ENCODE results near the gene ZNF638. TPM values are rescaled to one million over a fixed set of nuclear protein-coding genes. Genes with fewer than 3 reads are reported as not detected.
A peak's percentile ranks its signal among the peaks of the same experiment; 100 is the strongest.

ZNF638 gene
- total RNA-seq, 1 experiment from 2014 or later: 109 TPM

- CTCF ChIA-PET: interaction anchor here (1.1 to 10.8 kb wide), 2 partner anchors 12 to 41 kb away, joined by 3 to 108 read pairs; partner anchors contain the start of gene DYSF
Observed at GRCh38 chr2:71465356-71465755, 133.8 kb downstream of the ZNF638 start.

More at GRCh38 chr2:71465356-71465755, 133.8 kb downstream of the ZNF638 start:
- no peaks in the 10 kb centered on the region for H3K36me3 Mint-ChIP-seq
- H3K27me3 Mint-ChIP-seq (ENCODE audit: low read depth): peaks cover 31% of the 10 kb centered on the region
- DNase-seq (ENCODE audit: low spot score) (no peak), ATAC-seq (peak; percentile 8)
- POLR2A ChIA-PET: no interaction called here
- H3K4me1 Mint-ChIP-seq: peaks cover 26% of the 10 kb centered on the region
- H3K9me3 Mint-ChIP-seq: no peaks in the 10 kb centered on the region
- H3K4me3 Mint-ChIP-seq: no peak overlapping the region
- TF ChIP-seq ZNF232 (CRISPR knock-in tag; IDR thresholded peaks at IDR 0.05) (no peak), KAT7 (CRISPR knock-in tag; IDR thresholded peaks at IDR 0.05; ENCODE audit: borderline replicate concordance) (no peak), CTCF (IDR thresholded peaks at IDR 0.05) (no peak), ZNF317 (CRISPR knock-in tag; IDR thresholded peaks at IDR 0.05; ENCODE audit: borderline replicate concordance, low read depth) (no peak), USF2 (CRISPR knock-in tag; IDR thresholded peaks at IDR 0.05) (no peak), PRRX2 (CRISPR knock-in tag; IDR thresholded peaks at IDR 0.05) (no peak), RELA (CRISPR knock-in tag; IDR thresholded peaks at IDR 0.05; ENCODE audit: borderline replicate concordance) (no peak), ZNF281 (CRISPR knock-in tag; IDR thresholded peaks at IDR 0.05) (no peak), ZNF138 (CRISPR knock-in tag; conservative IDR thresholded peaks at IDR 0.05) (no peak), TP53 (CRISPR knock-in tag; IDR thresholded peaks at IDR 0.05) (no peak), SP1 (CRISPR knock-in tag; conservative IDR thresholded peaks at IDR 0.05) (no peak), EMX1 (CRISPR knock-in tag; IDR thresholded peaks at IDR 0.05) (no peak), NR1H2 (CRISPR knock-in tag; IDR thresholded peaks at IDR 0.05) (no peak), ZNF396 (CRISPR knock-in tag; IDR thresholded peaks at IDR 0.05; ENCODE audit: borderline replicate concordance) (no peak), ZNF219 (CRISPR knock-in tag; IDR thresholded peaks at IDR 0.05; ENCODE audit: borderline replicate concordance) (no peak)
- TF ChIP-seq, protein P1, sequence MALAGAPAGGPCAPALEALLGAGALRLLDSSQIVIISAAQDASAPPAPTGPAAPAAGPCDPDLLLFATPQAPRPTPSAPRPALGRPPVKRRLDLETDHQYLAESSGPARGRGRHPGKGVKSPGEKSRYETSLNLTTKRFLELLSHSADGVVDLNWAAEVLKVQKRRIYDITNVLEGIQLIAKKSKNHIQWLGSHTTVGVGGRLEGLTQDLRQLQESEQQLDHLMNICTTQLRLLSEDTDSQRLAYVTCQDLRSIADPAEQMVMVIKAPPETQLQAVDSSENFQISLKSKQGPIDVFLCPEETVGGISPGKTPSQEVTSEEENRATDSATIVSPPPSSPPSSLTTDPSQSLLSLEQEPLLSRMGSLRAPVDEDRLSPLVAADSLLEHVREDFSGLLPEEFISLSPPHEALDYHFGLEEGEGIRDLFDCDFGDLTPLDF (CRISPR knock-in tag; IDR thresholded peaks at IDR 0.05): no peak
- TF ChIP-seq, protein P2, sequence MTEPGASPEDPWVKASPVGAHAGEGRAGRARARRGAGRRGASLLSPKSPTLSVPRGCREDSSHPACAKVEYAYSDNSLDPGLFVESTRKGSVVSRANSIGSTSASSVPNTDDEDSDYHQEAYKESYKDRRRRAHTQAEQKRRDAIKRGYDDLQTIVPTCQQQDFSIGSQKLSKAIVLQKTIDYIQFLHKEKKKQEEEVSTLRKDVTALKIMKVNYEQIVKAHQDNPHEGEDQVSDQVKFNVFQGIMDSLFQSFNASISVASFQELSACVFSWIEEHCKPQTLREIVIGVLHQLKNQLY (CRISPR knock-in tag; IDR thresholded peaks at IDR 0.05): no peak
- TF ChIP-seq, protein P3, sequence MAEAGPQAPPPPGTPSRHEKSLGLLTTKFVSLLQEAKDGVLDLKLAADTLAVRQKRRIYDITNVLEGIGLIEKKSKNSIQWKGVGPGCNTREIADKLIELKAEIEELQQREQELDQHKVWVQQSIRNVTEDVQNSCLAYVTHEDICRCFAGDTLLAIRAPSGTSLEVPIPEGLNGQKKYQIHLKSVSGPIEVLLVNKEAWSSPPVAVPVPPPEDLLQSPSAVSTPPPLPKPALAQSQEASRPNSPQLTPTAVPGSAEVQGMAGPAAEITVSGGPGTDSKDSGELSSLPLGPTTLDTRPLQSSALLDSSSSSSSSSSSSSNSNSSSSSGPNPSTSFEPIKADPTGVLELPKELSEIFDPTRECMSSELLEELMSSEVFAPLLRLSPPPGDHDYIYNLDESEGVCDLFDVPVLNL (CRISPR knock-in tag; IDR thresholded peaks at IDR 0.05; ENCODE audit: borderline replicate concordance, low read depth): no peak
- no peak overlapping the region for H3K27ac Mint-ChIP-seq
